Left lung (tissue), 10 donors: ENCODE data around the gene CROCC2. TPM values are rescaled to one million over a fixed set of nuclear protein-coding genes. Genes with fewer than 3 reads are reported as not detected.

ENCODE experiments used
- ATAC-seq: fragments of 200-7000 bp; cut with Tn5 transposase; one replicate; pipeline ENCODE4 v1.9.1; 2020; ENCODE audit warnings: moderate library complexity
- DNase-seq, 4 donors: peaks; one replicate each; pipeline ENCODE4 v3.0.0-alpha.2; 2013 to 2020
- H3K27ac ChIP-seq, 2 donors: fragments of 200-600 bp; sonication (generic) in 1 of 2; one replicate each; pipeline versions ENCODE4 v1.5.0 to v1.8.0; 2020 to 2021
- H3K27me3 ChIP-seq, 2 donors: fragments of 200-600 bp; sonication (generic) in 1 of 2; one replicate each; pipeline versions ENCODE4 v1.5.0 to v1.8.0; 2020 to 2021
- H3K36me3 ChIP-seq, 2 donors: fragments of 200-600 bp; sonication (generic) in 1 of 2; one replicate each; pipeline versions ENCODE4 v1.5.0 to v1.8.0; 2020 to 2021
- H3K4me1 ChIP-seq, 2 donors: fragments of 200-600 bp; one replicate each; pipeline ENCODE4 v1.8.0; 2021
- H3K4me3 ChIP-seq, 2 donors: fragments of 200-600 bp; sonication (generic) in 1 of 2; one replicate each; pipeline versions ENCODE4 v1.5.0 to v1.8.0; 2020 to 2021; ENCODE audit warnings: mild to moderate bottlenecking in 1 of 2
- H3K9me3 ChIP-seq, 2 donors: fragments of 200-600 bp; sonication (generic) in 1 of 2; one replicate each; pipeline versions ENCODE4 v1.5.0 to v1.8.0; 2020 to 2021
- CTCF ChIP-seq, 2 donors: fragments of 200-600 bp; sonication (generic) in 1 of 2; IDR thresholded peaks; one replicate each; pipeline versions ENCODE4 v1.5.0 to v1.8.0; 2021; ENCODE audit warnings: antibody characterized with exemption in 2 of 2
- intact Hi-C, 2 donors: fragments of 100-400 bp; cut with DNase I; formaldehyde crosslinking; loops; one replicate each; pipeline versions ENCODE4 v1.11.2 to v1.14.2; 2022
- polyA plus RNA-seq, 6 donors: library from polyadenylated mRNA; unstranded; fragments of 120-200 nt; gene quantifications; one replicate each; pipeline ENCODE4 v1.2.1, GENCODE V29; 2013; ENCODE audit not compliant: insufficient read length in 6 of 6
- total RNA-seq, 2 donors: library from RNA; stranded (reverse); fragmentation: NEBNext Ultra II Directional; extraction: Animal tissue kit (Norgen Biotek cat#: 25700); gene quantifications; one replicate each; pipeline ENCODE4 v1.2.1, GENCODE V29; 2021
- donor health status: DM: no; HTN: yes; CAD: no.
- donor health status: DM: no; HTN: no; CAD: no.

CROCC2 gene
- total and polyA plus RNA-seq, 8 donors = 0.32 to 4.4 (median 2.3) TPM

GRCh38 chr2:240861547-240861946 lies 44.6 kb upstream of the CROCC2 start:
- Histone ChIP-seq H3K4me1 (no peaks in the 10 kb centered on the region), H3K27me3 (no peaks in the 10 kb centered on the region), H3K9me3 (no peaks in the 10 kb centered on the region), H3K36me3 (no peaks in the 10 kb centered on the region), H3K4me3 (no peak overlapping the region), H3K27ac (no peak overlapping the region)
- intact Hi-C loops = no loop called here
- ATAC-seq (peak; percentile 57), DNase-seq (no peak)
- TF ChIP-seq CTCF (IDR thresholded peaks at IDR 0.05) = no peak

- Histone ChIP-seq H3K4me1 (no peaks in the 10 kb centered on the region), H3K27ac (no peak overlapping the region), H3K4me3 (no peak overlapping the region), H3K27me3 (no peaks in the 10 kb centered on the region), H3K36me3 (no peaks in the 10 kb centered on the region), H3K9me3 (no peaks in the 10 kb centered on the region)
- intact Hi-C loops = no loop called here
- TF ChIP-seq CTCF (IDR thresholded peaks at IDR 0.05) = no peak
- ATAC-seq = no peak
- no peak for DNase-seq
These were observed 41.7 kb upstream of the CROCC2 start for GRCh38 chr2:240864475-240864874.

GRCh38 chr2:240865391-240865790 lies 40.7 kb upstream of the CROCC2 start:
- H3K27ac ChIP-seq = no peak overlapping the region
- intact Hi-C loops = no loop called here
- H3K9me3 ChIP-seq = no peaks in the 10 kb centered on the region
- no peaks in the 10 kb centered on the region for H3K4me1 ChIP-seq
- H3K36me3 ChIP-seq = no peaks in the 10 kb centered on the region
- ATAC-seq (no peak), DNase-seq (no peak)
- no peak overlapping the region for H3K4me3 ChIP-seq
- H3K27me3 ChIP-seq = no peaks in the 10 kb centered on the region
- TF ChIP-seq CTCF (IDR thresholded peaks at IDR 0.05) = no peak

DNA sequence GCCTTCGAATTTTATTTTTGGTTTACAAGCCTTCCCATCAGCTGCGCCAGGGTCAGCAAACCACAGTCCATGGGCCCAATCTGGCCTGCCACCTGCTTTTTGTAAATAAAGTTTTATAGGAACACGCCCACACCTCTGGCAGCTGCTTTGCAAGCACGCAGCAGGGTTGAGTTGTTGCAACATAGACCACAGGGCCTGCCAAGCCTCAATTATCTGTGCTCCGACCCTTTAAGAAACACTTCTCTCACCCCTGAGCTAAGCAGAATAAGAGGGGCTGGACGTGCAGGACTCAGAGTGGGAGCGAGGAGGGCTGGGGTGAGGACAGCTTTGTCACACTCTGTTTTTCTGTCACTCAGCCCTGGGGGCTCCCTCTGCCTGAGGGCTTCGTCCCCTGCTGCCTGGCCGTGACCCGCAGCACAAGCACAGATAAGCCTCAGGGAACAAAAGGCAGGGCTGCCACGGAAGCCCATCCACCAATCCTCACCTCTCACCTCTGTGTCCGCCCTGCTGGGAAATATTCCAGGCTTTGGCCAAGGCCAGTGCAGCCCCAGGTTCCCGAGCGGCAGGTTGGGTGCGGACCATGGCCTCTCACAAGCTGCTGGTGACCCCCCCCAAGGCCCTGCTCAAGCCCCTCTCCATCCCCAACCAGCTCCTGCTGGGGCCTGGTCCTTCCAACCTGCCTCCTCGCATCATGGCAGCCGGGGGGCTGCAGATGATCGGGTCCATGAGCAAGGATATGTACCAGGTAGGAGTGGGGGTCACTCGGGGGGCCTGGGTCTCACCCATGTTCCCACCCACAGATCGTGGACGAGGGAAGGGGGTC lies 37.6 kb upstream of the CROCC2 start, which contains the start of gene AGXT:
Gene AGXT, plus strand, starts transcription at position 539 of the 823 bp plus-strand sequence. Its CDS starts 42 bp downstream, at position 581.
- TF ChIP-seq CTCF (IDR thresholded peaks at IDR 0.05) = no peak
- Histone ChIP-seq H3K36me3 (no peaks in the 10 kb centered on the region), H3K9me3 (no peaks in the 10 kb centered on the region), H3K27me3 (no peaks in the 10 kb centered on the region), H3K4me3 (no peak within 1 kb of the TSS), H3K27ac (no peak within 1 kb of the TSS), H3K4me1 (no peaks in the 10 kb centered on the region)
- intact Hi-C loops = no loop called here
- DNase-seq (peak in 2 of 4 donors; percentile 40 to 67), ATAC-seq (peak; percentile 23)

DNA sequence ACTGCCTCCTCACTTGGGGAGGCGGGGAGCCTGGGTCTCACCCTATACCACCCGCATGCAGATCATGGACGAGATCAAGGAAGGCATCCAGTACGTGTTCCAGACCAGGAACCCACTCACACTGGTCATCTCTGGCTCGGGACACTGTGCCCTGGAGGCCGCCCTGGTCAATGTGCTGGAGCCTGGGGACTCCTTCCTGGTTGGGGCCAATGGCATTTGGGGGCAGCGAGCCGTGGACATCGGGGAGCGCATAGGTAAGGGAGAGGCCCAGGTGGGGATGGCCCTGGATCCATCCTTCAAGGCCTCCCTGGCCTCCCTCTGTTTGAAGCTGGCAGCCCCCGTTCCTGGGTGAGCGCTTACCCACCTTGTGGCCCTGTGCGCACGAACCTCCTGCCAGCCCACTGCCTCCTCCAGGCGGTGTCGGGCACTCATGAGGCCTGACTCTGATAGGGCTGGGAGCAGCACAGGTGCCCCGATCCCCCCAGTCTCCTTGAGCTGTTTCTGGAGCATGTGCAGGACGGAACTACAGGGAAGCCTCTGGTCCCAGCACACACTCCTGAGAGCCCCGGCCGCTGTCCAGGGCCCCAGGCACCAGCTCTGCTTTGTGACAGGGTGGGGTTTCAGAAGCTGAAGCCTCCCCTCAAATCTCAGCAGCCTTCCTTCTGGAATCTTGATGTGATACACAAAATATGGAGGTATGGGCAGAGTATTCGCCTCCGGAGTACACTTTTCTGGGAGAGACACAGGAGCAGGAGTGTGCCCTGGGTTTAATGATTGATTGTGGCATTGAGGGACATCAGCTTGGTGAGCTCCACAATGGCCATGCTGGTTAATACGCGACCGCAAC lies 36.8 kb upstream of the CROCC2 start:
- DNase-seq = peak in 1 of 4 donors; percentile 60
- H3K27ac ChIP-seq = no peak overlapping the region
- intact Hi-C loops = no loop called here
- ATAC-seq = no peak
- no peaks in the 10 kb centered on the region for H3K9me3 ChIP-seq
- no peaks in the 10 kb centered on the region for H3K4me1 ChIP-seq
- TF ChIP-seq CTCF (IDR thresholded peaks at IDR 0.05) = no peak
- H3K4me3 ChIP-seq = no peak overlapping the region
- no peaks in the 10 kb centered on the region for H3K27me3 ChIP-seq
- no peaks in the 10 kb centered on the region for H3K36me3 ChIP-seq
